ENCODE results near the gene RYR3.

DNA sequence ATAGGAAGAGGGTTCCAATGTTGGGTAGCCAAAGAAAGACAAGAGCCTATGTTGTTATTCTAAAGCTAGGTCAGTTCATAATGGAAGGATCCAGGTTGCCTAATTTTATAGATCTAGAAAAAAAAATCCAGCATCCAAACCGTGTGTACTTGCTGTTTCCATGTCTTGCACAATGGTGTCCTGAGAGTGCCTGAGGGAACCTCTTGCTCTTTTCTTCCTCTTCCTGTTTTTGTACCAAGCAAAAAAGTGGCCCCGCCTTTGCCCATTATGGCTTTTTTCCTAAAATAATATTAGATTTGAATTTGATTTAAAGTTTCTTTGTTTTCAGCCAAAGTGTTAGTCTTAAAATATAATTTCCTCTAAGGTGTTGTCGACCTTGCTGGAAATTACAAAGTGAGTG, 224.4 kb downstream of the RYR3 start:
- no peak for TF ChIP-seq CTCF (IDR thresholded peaks at IDR 0.05; ENCODE audit: low read depth, low read length, poor library complexity, severe bottlenecking)
- TF ChIP-seq EZH2phosphoT487 (IDR thresholded peaks at IDR 0.05; ENCODE audit: borderline replicate concordance, low read length) = no peak

Data from DOHH2 (cell line).